ENCODE data around the gene RIPPLY2.

GRCh38 chr6:83815631-83816272, 37.4 kb upstream of the RIPPLY2 start:
- no peak for TF ChIP-seq CTCF (IDR thresholded peaks at IDR 0.05)
- TF ChIP-seq POLR2A (IDR thresholded peaks at IDR 0.05), result no peak

Measured in adrenal gland (tissue), 5 donors.